Heart right ventricle (tissue), 16 donors: ENCODE measurements around the gene PNKP. TPM values are rescaled to one million over a fixed set of nuclear protein-coding genes. Genes with fewer than 3 reads are reported as not detected.

Experiments used
- ATAC-seq, 8 donors: fragments of 200-7000 bp; cut with Tn5 transposase; one replicate each; pipeline ENCODE4 v1.9.1; 2020; ENCODE audit warnings: mild to moderate bottlenecking in 8 of 8, moderate library complexity in 8 of 8, moderate number of reproducible peaks in 1 of 8
- DNase-seq, 2 donors: peaks; one replicate each; pipeline ENCODE4 v3.0.0-alpha.2; 2020
- H3K27ac ChIP-seq, 10 donors: fragments of 200-600 bp; sonication (generic) in 2 of 10; one replicate each; pipeline versions ENCODE4 v1.5.0 to v1.8.0; 2020 to 2022; ENCODE audit warnings: mild to moderate bottlenecking in 3 of 10
- H3K27me3 ChIP-seq, 7 donors: fragments of 200-600 bp; one replicate each; pipeline ENCODE4 v1.8.0; 2021 to 2022; ENCODE audit warnings: mild to moderate bottlenecking in 2 of 7
- H3K36me3 ChIP-seq, 9 donors: fragments of 200-600 bp; sonication (generic) in 1 of 9; one replicate each; pipeline versions ENCODE4 v1.5.0 to v1.8.0; 2020 to 2022; ENCODE audit warnings: mild to moderate bottlenecking in 2 of 9
- H3K4me1 ChIP-seq, 9 donors: fragments of 200-600 bp; sonication (generic) in 1 of 9; one replicate each; pipeline versions ENCODE4 v1.5.0 to v1.8.0; 2020 to 2022; ENCODE audit warnings: mild to moderate bottlenecking in 4 of 9
- H3K4me3 ChIP-seq, 10 donors: fragments of 200-600 bp; sonication (generic) in 2 of 10; one replicate each; pipeline versions ENCODE4 v1.5.0 to v1.8.0; 2020 to 2022; ENCODE audit warnings: mild to moderate bottlenecking in 7 of 10, moderate library complexity in 2 of 10
- H3K9me3 ChIP-seq, 11 donors: fragments of 200-600 bp in 10 of 11; sonication (generic) in 2 of 11; one replicate each; pipeline versions ENCODE4 v1.5.0 to v1.8.0; 2013 to 2022; ENCODE audit warnings: mild to moderate bottlenecking in 2 of 11, control low read depth in 1 of 11, moderate library complexity in 1 of 11
- CTCF ChIP-seq, 9 donors: fragments of 200-600 bp; sonication (generic) in 2 of 9; IDR thresholded peaks; one replicate each; pipeline versions ENCODE4 v1.5.0 to v1.8.0; 2021 to 2022; ENCODE audit warnings: antibody characterized with exemption in 9 of 9, mild to moderate bottlenecking in 5 of 9, moderate library complexity in 1 of 9
- WGBS, 2 donors: extraction: QIAGEN DNeasy Blood & Tissue Kit; methylation state at CpG; one replicate each; pipeline ENCODE4 v1.1.7; 2013; ENCODE audit warnings: inconsistent platforms in 1 of 2; 5-methylcytosine and 5-hydroxymethylcytosine counted together
- intact Hi-C, 10 donors: fragments of 100-400 bp; cut with DNase I; formaldehyde crosslinking; loops; one replicate each; pipeline versions ENCODE4 v1.11.1 to v1.14.2; 2022
- polyA plus RNA-seq, 2 donors: library from polyadenylated mRNA; stranded (reverse); fragments of 200-250 nt; gene quantifications; one replicate each; pipeline ENCODE4 v1.2.3, GENCODE V29; 2013
- total RNA-seq, 10 donors: library from RNA; stranded (reverse); fragmentation: NEBNext Ultra II Directional in 3 of 10; extraction: Animal tissue kit (Norgen Biotek cat#: 25700) in 3 of 10; gene quantifications; one replicate each; pipeline versions ENCODE4 v1.2.1 to v1.2.4, GENCODE V29; 2021 to 2023
- donor health status: Arrhythmogenic right ventricular cardiomyopathy.
- donor health status: ischemic (EF 13 %, LVEDD 7.1; RV severe dilation, severe dysfunction).
- donor health status: healthy with polysubstance abuse.
- donor health status: DM: no; HTN: yes; CAD: no.
- donor health status: DM: no; HTN: no; CAD: no.
- donor health status: ischemic (EF 25% LVEDD 6.9; RV normal size, moderate dysfunction).
- donor health status: ischemic (EF 25% LVEDD 5.7; RV mildly dilated, moderate dysfunction).
- donor health status: healthy.
- donor health status: DM: yes; HTN: yes; CAD: no.
- donor health status: Ischemic cardiomyopathy.
- donor health status: ischemic (EF 35%, LVEDD 5.7; RV mildly dilated, moderate dysfunction).
- donor health status: nonischemic (EF 11% LVEDD 7.7; RV severe dilation, severe dysfunction).
- donor health status: DM: yes; HTN: yes; CAD: no.
- donor health status: PGD.
- donor health status: ischemic (EF 29% LVEDD 5.4; RV normal size, mild dysfunction).
- donor health status: nonischemic (EF 23%, LVEDD 6.1; RV moderate dilation, normal function).

Gene PNKP
- total and polyA plus RNA-seq, 12 donors: 24.0 to 91.7 (median 34.6) TPM

- Histone ChIP-seq H3K27me3 (no peaks in the 10 kb centered on the region), H3K4me1 (peaks cover 0 to 38% (median 8%) of the 10 kb centered on the region in 9 donors), H3K36me3 (peaks cover 0 to 68% (median 12%) of the 10 kb centered on the region in 9 donors), H3K4me3 (no peak overlapping the region), H3K27ac (no peak overlapping the region), H3K9me3 (no peaks in the 10 kb centered on the region)
- no peak for TF ChIP-seq CTCF (IDR thresholded peaks at IDR 0.05)
- intact Hi-C loops: no loop called here
- ATAC-seq: no peak
- DNase-seq: no peak
- 96 to 98% methylated on average over 37 of the region's 37 CpGs for WGBS, 2 donors
These were observed 41.4 kb upstream of the PNKP start for GRCh38 chr19:49908480-49909420.

GRCh38 chr19:49907745-49908446 lies 40.5 kb upstream of the PNKP start:
- 91 to 96% methylated on average over 23 of the region's 23 CpGs for WGBS, 2 donors
- Histone ChIP-seq H3K36me3 (peaks cover 0 to 59% (median 12%) of the 10 kb centered on the region in 9 donors), H3K9me3 (no peaks in the 10 kb centered on the region), H3K27me3 (no peaks in the 10 kb centered on the region), H3K4me1 (peaks cover 0 to 37% (median 8%) of the 10 kb centered on the region in 9 donors), H3K27ac (no peak overlapping the region), H3K4me3 (no peak overlapping the region)
- no peak for ATAC-seq
- no peak for TF ChIP-seq CTCF (IDR thresholded peaks at IDR 0.05)
- no peak for DNase-seq
- intact Hi-C loops: no loop called here

GRCh38 chr19:49906879-49907564 lies 39.6 kb upstream of the PNKP start:
- peaks cover 0 to 51% (median 12%) of the 10 kb centered on the region in 9 donors for H3K36me3 ChIP-seq
- H3K9me3 ChIP-seq: no peaks in the 10 kb centered on the region

More at GRCh38 chr19:49906879-49907564, 39.6 kb upstream of the PNKP start:
- Histone ChIP-seq H3K27me3 (no peaks in the 10 kb centered on the region), H3K27ac (no peak overlapping the region), H3K4me3 (no peak overlapping the region), H3K4me1 (peaks cover 0 to 29% (median 8%) of the 10 kb centered on the region in 9 donors)
- ATAC-seq (no peak), DNase-seq (no peak)
- intact Hi-C loops: no loop called here
- WGBS, 2 donors: 86 to 91% methylated on average over 16 of the region's 16 CpGs
- no peak for TF ChIP-seq CTCF (IDR thresholded peaks at IDR 0.05)
